GM18498 (cell line): Measurements from ENCODE around the gene ZNHIT2.
A peak's percentile ranks its signal among the peaks of the same experiment; 100 is the strongest.
"Not testable (repeated sequence)": the region's sequence is repeated elsewhere in the genome, so short reads cannot be mapped to it uniquely, and the experiment has no call there.

Experiments
- ATAC-seq: cut with Tn5 transposase; IDR thresholded peaks from one replicate; pipeline ENCODE4 v1.9.1; 2021; ENCODE audit warnings: mild to moderate bottlenecking, moderate library complexity; ENCODE audit not compliant: unreplicated experiment

ZNHIT2 gene

DNA sequence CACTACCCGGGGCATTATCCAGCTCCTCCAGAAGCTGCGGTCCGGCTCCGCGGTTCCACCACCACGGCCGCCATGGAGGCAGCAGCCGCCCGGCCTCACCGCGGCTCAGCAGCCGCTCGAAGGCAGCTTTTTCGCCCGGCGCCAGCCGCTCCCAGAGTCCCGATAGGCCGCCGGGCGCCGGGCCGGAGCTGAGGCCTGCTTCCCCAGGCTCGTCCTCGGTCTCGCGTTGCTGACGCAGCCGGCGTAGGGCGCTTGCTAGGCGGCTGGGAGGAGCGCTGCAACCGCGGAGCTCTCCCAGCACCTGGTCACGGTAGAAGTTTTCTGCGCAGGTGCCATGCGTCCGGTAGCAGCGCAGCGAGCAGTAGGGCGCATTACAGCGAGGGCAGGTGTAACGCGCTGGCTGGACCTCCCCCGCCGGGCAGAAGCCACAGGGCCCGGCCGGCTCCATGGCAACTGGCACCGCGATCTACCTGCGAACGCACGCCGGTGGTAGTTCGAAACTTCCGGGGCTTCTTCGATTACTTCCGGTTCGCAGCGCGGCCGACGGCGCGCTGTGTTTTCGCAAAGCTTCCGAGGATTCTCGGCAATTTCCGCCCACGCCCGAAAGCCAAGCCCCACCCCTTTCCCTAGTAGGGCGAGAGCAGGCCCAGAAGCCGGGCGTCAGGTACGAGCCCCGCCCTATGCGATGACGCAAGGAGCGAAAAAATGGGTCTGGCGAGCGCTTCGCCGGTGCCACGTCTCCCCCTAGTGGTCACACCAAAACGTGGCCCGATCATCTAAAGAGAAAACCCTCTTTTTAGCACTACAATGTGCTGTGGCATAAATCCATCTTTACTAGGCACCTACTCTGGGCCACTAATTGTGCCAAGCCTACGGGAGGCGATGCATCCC lies at the start of gene ZNHIT2:
Gene ZNHIT2, minus strand, starts transcription at position 496 of the 891 bp plus-strand sequence. Its CDS starts 48 bp downstream, at position 448.
- peak; percentile 64 for ATAC-seq

DNA sequence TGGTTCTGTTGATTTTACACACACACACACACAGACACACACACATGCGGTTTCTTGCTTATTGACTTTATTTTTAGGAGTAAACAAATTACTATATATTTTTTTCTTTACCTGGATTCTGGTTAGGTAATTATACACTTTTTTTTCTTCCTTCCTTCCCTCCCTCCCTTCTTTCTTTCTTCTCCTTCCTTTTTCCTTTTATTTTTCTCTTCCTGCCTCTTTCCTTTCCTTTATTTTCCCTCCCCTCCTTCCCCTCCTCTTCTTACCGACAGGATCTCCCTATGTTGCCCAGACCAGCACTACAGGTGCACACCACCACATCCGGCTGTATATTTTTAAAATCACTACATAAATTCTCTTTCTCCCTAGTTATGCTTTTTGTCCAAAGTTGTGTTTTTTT lies 49.4 kb upstream of the ZNHIT2 start:
- no peak for ATAC-seq

GRCh38 chr11:65165410-65166317 lies 48.2 kb upstream of the ZNHIT2 start:
- no peak for ATAC-seq

DNA sequence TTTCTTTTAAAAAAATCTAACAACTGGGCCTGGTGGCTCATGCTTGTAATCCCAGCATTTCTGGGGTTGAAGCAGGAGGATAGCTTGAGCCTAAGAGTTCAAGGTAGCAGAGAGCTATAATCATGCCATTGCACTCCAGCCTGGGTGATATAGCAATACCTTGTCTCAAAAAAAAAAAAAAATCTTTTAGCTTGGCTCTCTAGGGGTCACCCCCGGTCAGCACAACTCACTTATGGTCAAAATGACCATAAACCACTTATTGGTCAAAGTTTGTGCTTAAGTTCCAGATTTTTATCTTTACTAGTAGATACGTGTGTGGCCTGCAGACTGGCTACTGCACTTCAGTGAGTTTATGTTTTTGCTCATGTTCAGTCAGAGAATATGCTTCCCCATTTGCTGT lies 46.2 kb upstream of the ZNHIT2 start:
- ATAC-seq = no peak

- no peak for ATAC-seq
Observed at GRCh38 chr11:65160643-65161042, 43.1 kb upstream of the ZNHIT2 start.

DNA sequence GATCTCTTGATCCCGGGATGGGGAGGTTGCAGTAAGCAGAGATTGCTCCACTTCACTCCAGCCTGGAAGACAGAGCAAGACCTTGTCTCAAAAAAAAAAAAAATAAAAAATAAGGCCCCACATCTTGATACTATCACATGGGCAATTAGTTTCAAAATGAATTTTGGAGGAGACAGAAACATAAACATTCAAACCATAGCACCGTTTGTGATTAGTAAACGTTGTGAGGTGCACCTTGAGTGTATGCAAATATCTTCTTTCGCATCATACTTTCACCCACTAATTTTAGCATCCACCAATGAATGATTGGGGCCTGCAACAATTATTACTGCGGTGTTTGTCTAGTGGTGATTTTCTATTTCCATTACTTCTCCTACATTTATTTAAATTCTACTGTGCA lies 41.5 kb upstream of the ZNHIT2 start:
- ATAC-seq = peak; percentile 72

GRCh38 chr11:65157336-65157735 lies 39.8 kb upstream of the ZNHIT2 start:
- ATAC-seq = no peak

GRCh38 chr11:65156926-65157325 lies 39.4 kb upstream of the ZNHIT2 start:
- no peak for ATAC-seq

- no peak for ATAC-seq
Observed at GRCh38 chr11:65156256-65156655, 38.8 kb upstream of the ZNHIT2 start.

DNA sequence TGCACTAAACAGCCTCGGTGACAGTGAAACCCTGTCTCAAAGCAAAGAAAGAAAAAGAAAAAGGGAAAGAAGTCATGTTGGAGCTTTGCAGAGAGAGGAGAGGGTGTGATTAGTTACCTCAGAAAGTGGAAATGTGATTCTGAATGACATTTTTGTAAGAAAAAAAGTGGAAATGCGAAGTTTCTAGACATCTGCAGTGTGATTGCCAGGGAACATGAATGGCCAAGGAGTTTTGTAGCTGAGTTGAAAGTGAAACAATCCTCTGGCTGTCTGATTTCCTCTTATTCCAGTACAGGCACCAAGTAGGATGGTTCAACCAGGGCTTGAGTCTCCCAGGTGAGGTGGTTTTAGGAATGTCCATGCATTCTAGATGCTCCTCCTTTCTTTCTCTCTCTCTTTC lies 34.6 kb upstream of the ZNHIT2 start:
- no peak for ATAC-seq

- ATAC-seq = no peak
Observed at GRCh38 chr11:65151331-65151899, 33.9 kb upstream of the ZNHIT2 start.

DNA sequence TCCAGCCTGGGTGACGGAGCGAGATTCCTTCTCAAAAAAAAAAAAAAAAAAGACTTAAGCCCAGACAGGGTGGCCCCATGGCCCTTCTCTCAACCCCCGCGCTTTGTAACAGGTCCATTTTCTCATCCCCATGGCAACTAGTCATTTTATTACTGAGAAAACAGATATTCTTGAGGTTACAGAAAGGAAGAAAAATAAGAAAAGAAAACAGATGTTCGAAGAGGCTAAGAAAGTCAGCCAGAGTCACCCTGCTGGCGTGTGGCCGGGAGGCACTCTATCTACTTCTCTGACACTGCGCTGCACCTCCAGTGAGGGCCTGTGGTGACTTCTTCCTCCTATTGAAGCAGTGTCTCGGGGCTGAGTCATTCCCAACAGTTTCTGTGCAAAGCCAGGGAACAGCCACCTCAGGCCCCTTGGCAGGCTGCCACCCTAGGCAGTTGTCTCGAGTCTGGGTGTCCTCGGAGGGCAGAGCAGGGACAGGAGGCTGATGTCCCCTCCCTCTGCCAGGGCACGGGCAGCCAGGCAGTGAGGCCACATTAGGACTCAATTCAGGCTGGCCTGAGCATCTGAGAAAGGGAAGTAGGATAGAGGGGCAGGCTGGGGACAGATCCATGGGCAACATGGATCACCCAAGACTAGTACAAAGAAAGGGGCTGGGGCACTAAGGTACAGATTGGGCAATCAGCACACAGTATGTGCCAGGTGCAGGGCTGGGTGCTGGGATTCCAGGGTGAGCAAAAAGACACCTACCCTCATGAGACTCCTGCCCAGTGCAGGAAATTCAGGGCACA lies 33.2 kb upstream of the ZNHIT2 start:
- no peak for ATAC-seq

GRCh38 chr11:65150131-65150508 lies 32.6 kb upstream of the ZNHIT2 start:
- not testable (repeated sequence) for ATAC-seq

DNA sequence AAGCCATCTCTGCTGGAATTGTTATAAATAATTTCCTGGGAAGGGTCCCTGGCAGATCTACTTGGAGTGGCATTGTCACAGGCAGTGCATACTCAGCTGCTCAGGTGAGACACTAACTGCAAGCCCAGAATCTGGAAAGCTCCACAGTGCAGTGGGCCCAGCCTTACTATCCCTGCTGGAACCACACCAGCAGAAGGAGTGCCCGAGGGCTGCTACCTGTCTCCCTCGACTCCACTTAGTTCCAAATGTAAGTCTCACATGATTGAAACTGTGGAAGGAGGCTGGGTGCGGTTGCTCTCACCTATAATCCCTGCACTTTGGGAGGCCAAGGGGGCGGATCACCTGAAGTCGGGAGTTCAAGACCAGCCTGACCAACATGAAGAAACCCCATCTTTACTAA lies 31.2 kb upstream of the ZNHIT2 start:
- ATAC-seq = no peak

- ATAC-seq = no peak
Observed at GRCh38 chr11:65147352-65148075, 30.0 kb upstream of the ZNHIT2 start.

- no peak for ATAC-seq
Observed at GRCh38 chr11:65141896-65142494, 24.5 kb upstream of the ZNHIT2 start.

GRCh38 chr11:65136515-65137096 lies 19.1 kb upstream of the ZNHIT2 start:
- ATAC-seq = no peak

DNA sequence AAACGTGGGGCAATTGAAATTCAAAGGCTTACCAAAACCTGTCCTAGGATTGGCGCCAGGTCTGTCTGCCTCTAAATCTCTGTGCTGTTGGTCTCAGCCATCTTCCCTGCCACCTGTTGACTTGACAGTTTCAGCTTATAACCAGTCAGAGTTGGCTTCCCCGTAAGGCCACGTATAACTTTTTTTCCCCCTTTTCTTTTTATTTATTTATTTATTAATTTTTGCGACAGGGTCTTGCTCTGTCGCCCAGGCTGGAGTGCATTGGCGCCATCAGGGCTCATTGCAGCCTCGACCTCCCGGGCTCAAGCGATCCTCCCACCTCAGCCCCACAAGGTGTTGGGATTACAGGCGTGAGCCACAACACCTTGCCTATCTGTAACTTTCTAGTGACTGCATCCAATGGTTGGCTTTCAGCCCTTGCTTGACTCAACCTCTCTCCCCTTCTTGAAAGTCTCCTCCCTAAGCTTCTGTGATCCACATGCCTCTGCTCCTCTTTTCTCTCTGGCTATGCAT lies 18.2 kb upstream of the ZNHIT2 start:
- no peak for ATAC-seq
